CD4-positive, alpha-beta memory T cell (primary cell): Measurements from ENCODE around the gene LY9. TPM values are rescaled to one million over a fixed set of nuclear protein-coding genes. Genes with fewer than 3 reads are reported as not detected.

Experiments
- CTCF ChIA-PET: fragments of 350-600 bp; sonication (Branson Sonifier 250); formaldehyde crosslinking; loops from one replicate; lab custom pipeline; 2021; ENCODE audit warnings: inconsistent platforms; ENCODE audit not compliant: partially characterized antibody; lab: Charles Lee
- POLR2A ChIA-PET: fragments of 350-600 bp; sonication (Branson Sonifier 250); formaldehyde crosslinking; loops from one replicate; lab custom pipeline; 2021; ENCODE audit not compliant: partially characterized antibody; lab: Charles Lee
- DNase-seq, 5 donors: peaks; one replicate each; pipeline versions ENCODE4 v3.0.0 to v3.0.0-alpha.2; 2020 to 2022; ENCODE audit warnings: mixed read lengths in 1 of 5
- H3K27ac ChIP-seq: one replicate; pipeline ENCODE4 v1.7.0; 2013; ENCODE audit warnings: low read depth, low read length
- H3K27me3 ChIP-seq: 2 replicates; pipeline ENCODE4 v1.7.0; 2013; ENCODE audit warnings: mild to moderate bottlenecking, low read length, moderate library complexity; ENCODE audit not compliant: insufficient read depth
- H3K36me3 ChIP-seq: 2 replicates; pipeline ENCODE4 v1.7.0; 2013; ENCODE audit warnings: mild to moderate bottlenecking, low read length, moderate library complexity; ENCODE audit not compliant: insufficient read depth
- H3K4me1 ChIP-seq: 2 replicates; pipeline ENCODE4 v1.7.0; 2013; ENCODE audit warnings: mild to moderate bottlenecking, low read length, moderate library complexity; ENCODE audit not compliant: insufficient read depth
- H3K4me3 ChIP-seq, 2 donors: one replicate each; pipeline ENCODE4 v1.7.0; 2013; ENCODE audit warnings: low read length in 2 of 2, mild to moderate bottlenecking in 1 of 2
- H3K9me3 ChIP-seq, 2 donors: one replicate each; pipeline ENCODE4 v1.7.0; 2013; ENCODE audit warnings: low read length in 2 of 2, control low read depth in 1 of 2; ENCODE audit not compliant: control insufficient read depth in 1 of 2
- H3K27ac Mint-ChIP-seq, 7 donors: one replicate each; pipeline ENCODE4 v1.8.0; 2020 to 2021; ENCODE audit warnings: mixed read lengths in 7 of 7, mild to moderate bottlenecking in 6 of 7, inconsistent platforms in 3 of 7, moderate library complexity in 3 of 7
- H3K27me3 Mint-ChIP-seq, 2 donors: one replicate each; pipeline ENCODE4 v1.8.0; 2020 to 2021; ENCODE audit warnings: mixed read lengths in 2 of 2
- H3K36me3 Mint-ChIP-seq, 2 donors: one replicate each; pipeline ENCODE4 v1.8.0; 2020 to 2021; ENCODE audit warnings: mixed read lengths in 2 of 2, inconsistent platforms in 1 of 2, mild to moderate bottlenecking in 1 of 2
- H3K4me1 Mint-ChIP-seq, 4 donors: one replicate each; pipeline ENCODE4 v1.8.0; 2020 to 2021; ENCODE audit warnings: mixed read lengths in 4 of 4, mild to moderate bottlenecking in 1 of 4
- H3K4me3 Mint-ChIP-seq, 8 donors: one replicate each; pipeline ENCODE4 v1.8.0; 2020 to 2021; ENCODE audit warnings: mixed read lengths in 8 of 8, mild to moderate bottlenecking in 7 of 8, moderate library complexity in 6 of 8, inconsistent platforms in 3 of 8
- H3K9me3 Mint-ChIP-seq, 8 donors: one replicate each; pipeline ENCODE4 v1.8.0; 2020 to 2021; ENCODE audit warnings: mixed read lengths in 8 of 8, mild to moderate bottlenecking in 5 of 8, inconsistent platforms in 3 of 8, moderate library complexity in 1 of 8
- intact Hi-C: fragments of 100-400 bp; cut with micrococcal nuclease; formaldehyde crosslinking; loops from one replicate; pipeline ENCODE4 v1.15.1; 2023
- polyA plus RNA-seq, 2 donors: library from polyadenylated mRNA; unstranded; fragments of 300-500 nt; fragmentation: Illumina TruSeq; gene quantifications; one replicate each; pipeline ENCODE4 v1.2.3, GENCODE V29; 2021
- total RNA-seq, 2 experiments: library from RNA; stranded (reverse); gene quantifications; one replicate each; pipeline ENCODE4 v1.2.3, GENCODE V29; 2021

The LY9 gene
- total and polyA plus RNA-seq, 4 experiments from 2014 or later, result 131 to 211 (median 150) TPM

DNA sequence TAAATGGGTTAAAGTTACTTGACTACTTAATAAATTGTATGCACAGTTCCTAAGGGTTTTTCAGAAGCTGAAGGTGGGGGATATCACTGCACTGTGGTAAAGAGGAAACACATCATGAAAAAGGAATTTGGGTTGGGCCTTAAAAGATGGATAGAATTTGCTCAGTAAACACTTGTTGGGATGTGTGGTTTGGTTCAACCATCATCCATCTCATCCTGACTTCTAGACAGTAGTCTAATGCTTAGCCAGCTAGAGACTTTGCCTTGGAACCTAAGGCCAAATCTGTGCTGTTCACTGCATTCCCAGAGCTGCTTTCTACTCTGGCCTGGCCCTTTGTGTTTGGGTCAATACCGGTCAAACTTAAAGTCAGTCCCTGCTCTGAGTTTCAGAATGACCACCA lies 30.6 kb downstream of the LY9 start:
- Histone ChIP-seq H3K9me3 (no peaks in the 10 kb centered on the region), H3K27ac (no peak overlapping the region), H3K27me3 (no peaks in the 10 kb centered on the region), H3K4me3 (no peak overlapping the region), H3K36me3 (peaks cover 42% of the 10 kb centered on the region), H3K4me1 (no peaks in the 10 kb centered on the region)
- H3K36me3 Mint-ChIP-seq, result peaks cover 45 to 74% of the 10 kb centered on the region in 2 donors
- no peaks in the 10 kb centered on the region for H3K9me3 Mint-ChIP-seq
- POLR2A ChIA-PET, result interaction anchor here (1.2 to 4.8 kb wide), 2 partner anchors 11 to 29 kb away, joined by 3 to 33 read pairs; partner anchors contain the start of gene LY9
- no peaks in the 10 kb centered on the region for H3K27me3 Mint-ChIP-seq
- intact Hi-C loops, result no loop called here
- H3K4me1 Mint-ChIP-seq, result peaks cover 4 to 11% (median 9%) of the 10 kb centered on the region in 4 donors
- peak overlapping the region in 6 of 7 donors; percentile 50 to 82 (median 61) for H3K27ac Mint-ChIP-seq
- H3K4me3 Mint-ChIP-seq, result no peak overlapping the region
- DNase-seq, result no peak
- CTCF ChIA-PET, result interaction anchor here (0.6 to 6.7 kb wide), 8 partner anchors 10 to 316 kb away, joined by 3 to 48 read pairs (median 4); no protein-coding TSS in a partner anchor

DNA sequence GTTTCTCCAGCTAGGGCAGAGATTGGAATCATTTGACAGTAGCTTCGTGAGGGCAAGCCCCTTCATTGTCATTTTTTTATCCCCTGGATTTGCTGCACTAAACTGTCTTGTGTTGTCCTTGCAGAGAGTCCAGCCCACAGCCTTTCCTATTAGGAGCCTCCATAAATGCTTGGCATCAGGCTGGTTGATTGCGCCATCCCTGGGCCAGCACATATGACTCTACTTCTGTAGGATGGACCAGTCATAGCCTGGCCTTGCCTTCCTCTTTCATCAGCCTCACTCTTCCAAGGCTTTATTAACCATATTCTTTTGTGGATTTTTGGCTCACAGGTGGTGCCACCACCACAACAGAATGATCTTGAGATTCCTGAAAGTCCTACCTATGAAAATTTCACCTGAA lies 31.4 kb downstream of the LY9 start:
- H3K36me3 ChIP-seq, result peaks cover 37% of the 10 kb centered on the region
- peaks cover 36 to 65% of the 10 kb centered on the region in 2 donors for H3K36me3 Mint-ChIP-seq

DNA sequence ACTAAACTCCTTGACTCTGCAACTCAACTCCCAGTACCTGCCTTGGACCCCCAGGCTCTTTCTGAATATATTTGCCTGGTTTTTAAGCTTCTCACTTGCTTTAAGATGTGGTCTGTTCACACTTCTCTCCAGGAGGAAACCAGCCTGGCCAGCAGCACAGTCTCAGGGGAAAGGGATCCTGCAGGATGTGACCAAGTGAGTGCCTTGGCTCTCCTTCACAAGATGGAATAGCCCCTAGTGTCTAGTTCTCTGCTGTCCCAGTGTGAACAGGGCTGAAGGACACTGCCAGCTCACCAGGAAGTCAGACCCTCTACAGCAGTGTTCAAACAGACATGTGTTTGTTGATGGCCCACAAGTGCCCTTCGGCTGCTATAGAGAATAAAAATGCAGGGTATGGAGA lies 33.8 kb downstream of the LY9 start:
- Histone ChIP-seq H3K36me3 (peaks cover 18% of the 10 kb centered on the region), H3K27me3 (no peaks in the 10 kb centered on the region), H3K27ac (no peak overlapping the region), H3K4me1 (no peaks in the 10 kb centered on the region), H3K4me3 (no peak overlapping the region), H3K9me3 (no peaks in the 10 kb centered on the region)
- DNase-seq, result no peak
- intact Hi-C loops, result loop anchor here (1.0 to 2.0 kb wide), 5 partner anchors 33 to 148 kb away; partner anchors contain the start of gene LY9
- Mint-ChIP-seq H3K4me3 (no peak overlapping the region), H3K4me1 (peaks cover 10 to 27% (median 18%) of the 10 kb centered on the region in 4 donors), H3K36me3 (peaks cover 21 to 43% of the 10 kb centered on the region in 2 donors), H3K9me3 (no peaks in the 10 kb centered on the region), H3K27ac (peak overlapping the region in 5 of 7 donors; percentile 52 to 87 (median 63)), H3K27me3 (no peaks in the 10 kb centered on the region)
- CTCF ChIA-PET, result interaction anchor here (0.6 to 6.7 kb wide), 15 partner anchors 13 to 148 kb away, joined by 3 to 138 read pairs (median 12); partner anchors contain the start of genes ITLN2, LY9 and SLAMF7
- POLR2A ChIA-PET, result interaction anchor here (0.7 to 4.8 kb wide), 5 partner anchors 28 to 123 kb away, joined by 3 to 33 read pairs (median 3); partner anchors contain the start of gene LY9

More for the DNA sequence above, 31.4 kb downstream of the LY9 start:
- no peaks in the 10 kb centered on the region for H3K4me1 ChIP-seq
- H3K9me3 ChIP-seq, result no peaks in the 10 kb centered on the region
- H3K4me3 ChIP-seq, result no peak overlapping the region
- no peak for DNase-seq
- CTCF ChIA-PET, result interaction anchor here (0.9 to 6.7 kb wide), 8 partner anchors 10 to 124 kb away, joined by 3 to 66 read pairs (median 6); partner anchors contain the start of gene LY9
- H3K27me3 ChIP-seq, result no peaks in the 10 kb centered on the region
- POLR2A ChIA-PET, result interaction anchor here (4.8 kb wide), 1 partner anchor 30 kb away, joined by 33 read pairs; the partner anchor contains the start of gene LY9
- intact Hi-C loops, result no loop called here
- Mint-ChIP-seq H3K27me3 (no peaks in the 10 kb centered on the region), H3K4me1 (peaks cover 4 to 11% (median 8%) of the 10 kb centered on the region in 4 donors), H3K9me3 (no peaks in the 10 kb centered on the region), H3K4me3 (no peak overlapping the region), H3K27ac (peak overlapping the region in 4 of 7 donors; percentile 50 to 77 (median 61))
- no peak overlapping the region for H3K27ac ChIP-seq

GRCh38 chr1:160830321-160831153 lies 34.6 kb downstream of the LY9 start:
- Mint-ChIP-seq H3K4me3 (no peak overlapping the region), H3K4me1 (peaks cover 13 to 35% (median 24%) of the 10 kb centered on the region in 4 donors), H3K36me3 (peaks cover 21 to 43% of the 10 kb centered on the region in 2 donors), H3K27ac (peak overlapping the region in 6 of 7 donors; percentile 74 to 86 (median 82)), H3K9me3 (no peaks in the 10 kb centered on the region), H3K27me3 (no peaks in the 10 kb centered on the region)
- Histone ChIP-seq H3K27ac (no peak overlapping the region), H3K36me3 (peaks cover 18% of the 10 kb centered on the region), H3K4me3 (no peak overlapping the region), H3K27me3 (no peaks in the 10 kb centered on the region), H3K9me3 (no peaks in the 10 kb centered on the region), H3K4me1 (peaks cover 6% of the 10 kb centered on the region)
- DNase-seq, result peak; percentile 62 to 75 (median 70)
- ChIA-PET CTCF (interaction anchor here (0.8 to 6.7 kb wide), 23 partner anchors 11 to 212 kb away, joined by 3 to 138 read pairs (median 5); partner anchors contain the start of genes ITLN2, LY9 and SLAMF7), POLR2A (interaction anchor here (0.7 to 4.8 kb wide), 10 partner anchors 28 to 117 kb away, joined by 3 to 33 read pairs (median 4); partner anchors contain the start of gene LY9)
- intact Hi-C loops, result loop anchor here (1.0 to 2.0 kb wide), 5 partner anchors 34 to 149 kb away; partner anchors contain the start of gene LY9

- Mint-ChIP-seq H3K36me3 (peaks cover 0 to 4% of the 10 kb centered on the region in 2 donors), H3K27ac (peak overlapping the region in 5 of 7 donors; percentile 48 to 95 (median 86)), H3K4me3 (peak overlapping the region in 3 of 8 donors; percentile 0 to 35 (median 11)), H3K4me1 (peaks cover 50 to 77% (median 63%) of the 10 kb centered on the region in 4 donors), H3K27me3 (no peaks in the 10 kb centered on the region), H3K9me3 (no peaks in the 10 kb centered on the region)
- no peaks in the 10 kb centered on the region for H3K27me3 ChIP-seq
- H3K4me3 ChIP-seq, result no peak overlapping the region
- DNase-seq, result peak in 4 of 5 donors; percentile 36 to 71 (median 61)
- H3K27ac ChIP-seq, result no peak overlapping the region
- no peaks in the 10 kb centered on the region for H3K36me3 ChIP-seq
- H3K9me3 ChIP-seq, result no peaks in the 10 kb centered on the region
- ChIA-PET POLR2A (interaction anchor here (0.8 to 7.4 kb wide), 6 partner anchors 37 to 161 kb away, joined by 3 to 85 read pairs (median 8); partner anchors contain the start of genes ITLN2 and LY9), CTCF (interaction anchor here (0.7 to 10.9 kb wide), 37 partner anchors 10 to 306 kb away, joined by 3 to 369 read pairs (median 6); partner anchors contain the start of genes ITLN1, ITLN2, LY9 and SLAMF7)
- intact Hi-C loops, result loop anchor here (1.0 to 5.0 kb wide), 3 partner anchors 108 to 262 kb away; partner anchors contain the start of gene KLHDC9
- H3K4me1 ChIP-seq, result peaks cover 48% of the 10 kb centered on the region
These were observed 39.1 kb downstream of the LY9 start for GRCh38 chr1:160834945-160835565.

GRCh38 chr1:160835751-160836150 lies 39.8 kb downstream of the LY9 start:
- Mint-ChIP-seq H3K27me3 (no peaks in the 10 kb centered on the region), H3K4me1 (peaks cover 47 to 70% (median 58%) of the 10 kb centered on the region in 4 donors), H3K4me3 (peak overlapping the region in 5 of 8 donors; percentile 36 to 68 (median 53)), H3K36me3 (no peaks in the 10 kb centered on the region), H3K27ac (peak overlapping the region in 6 of 7 donors; percentile 39 to 99 (median 61)), H3K9me3 (no peaks in the 10 kb centered on the region)
- Histone ChIP-seq H3K9me3 (no peaks in the 10 kb centered on the region), H3K27ac (no peak overlapping the region), H3K36me3 (no peaks in the 10 kb centered on the region), H3K27me3 (no peaks in the 10 kb centered on the region), H3K4me3 (no peak overlapping the region), H3K4me1 (peaks cover 48% of the 10 kb centered on the region)
- ChIA-PET CTCF (interaction anchor here (0.7 to 10.9 kb wide), 34 partner anchors 9 to 305 kb away, joined by 3 to 369 read pairs (median 7); partner anchors contain the start of genes ITLN1, ITLN2, LY9 and SLAMF7), POLR2A (interaction anchor here (0.8 to 7.4 kb wide), 9 partner anchors 38 to 162 kb away, joined by 3 to 85 read pairs (median 6); partner anchors contain the start of genes ITLN2 and LY9)
- DNase-seq, result no peak
- intact Hi-C loops, result loop anchor here (1.0 to 5.0 kb wide), 3 partner anchors 108 to 262 kb away; partner anchors contain the start of gene KLHDC9
